GM12874 (cell line): ENCODE results near the gene PROK1.

Experiments
- TF ChIP-seq, protein P1 (sequence below): IDR thresholded peaks from 2 replicates; pipeline ENCODE4 v1.5.1; 2011; ENCODE audit warnings: low read depth, mild to moderate bottlenecking, control low read depth, low read length, moderate library complexity; ENCODE audit not compliant: insufficient read depth

Gene PROK1, protein sequence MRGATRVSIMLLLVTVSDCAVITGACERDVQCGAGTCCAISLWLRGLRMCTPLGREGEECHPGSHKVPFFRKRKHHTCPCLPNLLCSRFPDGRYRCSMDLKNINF

GRCh38 chr1:110450929-110451328, at the start of gene PROK1:
Gene PROK1, plus strand, starts transcription at chr1:110451149. Its CDS starts 68 bp downstream, at chr1:110451217.
- TF ChIP-seq, protein P1, sequence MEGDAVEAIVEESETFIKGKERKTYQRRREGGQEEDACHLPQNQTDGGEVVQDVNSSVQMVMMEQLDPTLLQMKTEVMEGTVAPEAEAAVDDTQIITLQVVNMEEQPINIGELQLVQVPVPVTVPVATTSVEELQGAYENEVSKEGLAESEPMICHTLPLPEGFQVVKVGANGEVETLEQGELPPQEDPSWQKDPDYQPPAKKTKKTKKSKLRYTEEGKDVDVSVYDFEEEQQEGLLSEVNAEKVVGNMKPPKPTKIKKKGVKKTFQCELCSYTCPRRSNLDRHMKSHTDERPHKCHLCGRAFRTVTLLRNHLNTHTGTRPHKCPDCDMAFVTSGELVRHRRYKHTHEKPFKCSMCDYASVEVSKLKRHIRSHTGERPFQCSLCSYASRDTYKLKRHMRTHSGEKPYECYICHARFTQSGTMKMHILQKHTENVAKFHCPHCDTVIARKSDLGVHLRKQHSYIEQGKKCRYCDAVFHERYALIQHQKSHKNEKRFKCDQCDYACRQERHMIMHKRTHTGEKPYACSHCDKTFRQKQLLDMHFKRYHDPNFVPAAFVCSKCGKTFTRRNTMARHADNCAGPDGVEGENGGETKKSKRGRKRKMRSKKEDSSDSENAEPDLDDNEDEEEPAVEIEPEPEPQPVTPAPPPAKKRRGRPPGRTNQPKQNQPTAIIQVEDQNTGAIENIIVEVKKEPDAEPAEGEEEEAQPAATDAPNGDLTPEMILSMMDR: no peak

GRCh38 chr1:110403805-110404204, 47.1 kb upstream of the PROK1 start:
- TF ChIP-seq, protein P1: no peak

GRCh38 chr1:110404401-110404800, 46.5 kb upstream of the PROK1 start:
- TF ChIP-seq, protein P1: no peak

GRCh38 chr1:110407260-110408210, 43.4 kb upstream of the PROK1 start, which contains the start of gene LAMTOR5:
Gene LAMTOR5, minus strand, starts transcription at chr1:110407694. Its CDS starts 74 bp downstream, at chr1:110407620.
- TF ChIP-seq, protein P1: 0 out of 2 replicates have a peak, but pooled peaks have one; percentile 4

GRCh38 chr1:110408488-110408887, 42.5 kb upstream of the PROK1 start:
- TF ChIP-seq, protein P1: no peak

DNA sequence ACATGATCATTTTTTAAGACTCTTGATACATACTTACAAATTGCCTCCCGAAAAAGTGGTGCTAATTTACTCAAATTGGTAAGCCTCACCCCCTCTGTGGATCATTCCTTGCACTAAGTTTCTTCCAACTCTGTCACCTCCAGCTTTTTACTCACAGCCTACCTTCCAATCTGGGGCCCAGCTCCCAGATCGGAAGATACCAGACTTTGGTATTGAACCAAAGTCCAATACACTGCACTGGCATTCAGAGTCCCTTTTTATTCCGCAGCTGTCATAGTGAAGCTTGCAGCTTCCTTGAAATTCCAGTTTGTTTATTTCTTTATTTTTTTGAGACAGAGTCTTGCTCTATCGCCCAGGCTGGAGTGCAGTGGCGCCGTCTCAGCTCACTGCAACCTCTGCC, 41.6 kb upstream of the PROK1 start:
- TF ChIP-seq, protein P1: no peak

- TF ChIP-seq, protein P1: no peak
These were observed 39.7 kb upstream of the PROK1 start for GRCh38 chr1:110411173-110411735.
